GM12878 (cell line): Measurements from ENCODE around the gene SLC26A8.
A peak's percentile ranks its signal among the peaks of the same experiment; 100 is the strongest.

ENCODE experiments used
- CBX3 ChIP-seq: fragments of 200-600 bp; sonication (generic); IDR thresholded peaks from 2 replicates; pipeline ENCODE4 v1.6.1; 2016; ENCODE audit warnings: low read depth, borderline replicate concordance
- EGR1 ChIP-seq, 2 experiments: IDR thresholded peaks; 1 replicate in 1 of 2; 2 replicates in 1 of 2; pipeline ENCODE4 v1.6.1; 2011 to 2012; ENCODE audit warnings: low read depth in 2 of 2, low read length in 2 of 2, borderline replicate concordance in 1 of 2, mild to moderate bottlenecking in 1 of 2, moderate library complexity in 1 of 2
- POLR2A ChIP-seq: IDR thresholded peaks from 2 replicates; pipeline ENCODE4 v1.6.1; 2011; ENCODE audit warnings: low read depth, mild to moderate bottlenecking, low read length
- RAD51 ChIP-seq: fragments of 450-650 bp; IDR thresholded peaks from 2 replicates; pipeline ENCODE4 v1.6.1; 2016; ENCODE audit warnings: moderate library complexity, mild to moderate bottlenecking, inconsistent platforms
- SUZ12 ChIP-seq: fragments of 200-600 bp; sonication (generic); IDR thresholded peaks from one replicate; pipeline ENCODE4 v1.6.1; 2018; ENCODE audit warnings: antibody characterized with exemption, mild to moderate bottlenecking; ENCODE audit not compliant: unreplicated experiment
- TAF1 ChIP-seq: IDR thresholded peaks from 2 replicates; pipeline ENCODE4 v1.6.1; 2011; ENCODE audit warnings: mild to moderate bottlenecking, low read depth, low read length, borderline replicate concordance
- ZNF384 ChIP-seq: IDR thresholded peaks from 2 replicates; pipeline ENCODE4 v1.6.1; 2012; ENCODE audit warnings: low read depth, mild to moderate bottlenecking, low read length, improper control_type of control experiment, borderline replicate concordance
- TF ChIP-seq, protein P1 (sequence below), 3 experiments: IDR thresholded peaks in 2 of 3; conservative IDR thresholded peaks in 1 of 3; 2 replicates each; pipeline ENCODE4 v1.5.1; 2011; ENCODE audit warnings: low read depth in 3 of 3, low read length in 3 of 3, mild to moderate bottlenecking in 3 of 3, control low read depth in 2 of 3, moderate library complexity in 2 of 3, inconsistent platforms in 1 of 3, mixed read lengths in 1 of 3; ENCODE audit not compliant: control insufficient read depth in 2 of 3, insufficient read depth in 1 of 3; ENCODE audit errors: extremely low read depth in 1 of 3
- TF ChIP-seq, protein P2 (sequence below): fragments of 150-350 bp; IDR thresholded peaks from 2 replicates; pipeline ENCODE4 v1.6.1; 2016; ENCODE audit warnings: low read depth, low read length
- TF ChIP-seq, protein P3 (sequence below): IDR thresholded peaks from 2 replicates; pipeline ENCODE4 v1.6.1; 2011; ENCODE audit warnings: low read depth, low read length, improper control_type of control experiment, borderline replicate concordance
- TF ChIP-seq, protein P4 (sequence below): fragments of 450-650 bp; conservative IDR thresholded peaks from 2 replicates; pipeline ENCODE4 v1.6.1; 2017; ENCODE audit warnings: mild to moderate bottlenecking, moderate library complexity

DNA sequence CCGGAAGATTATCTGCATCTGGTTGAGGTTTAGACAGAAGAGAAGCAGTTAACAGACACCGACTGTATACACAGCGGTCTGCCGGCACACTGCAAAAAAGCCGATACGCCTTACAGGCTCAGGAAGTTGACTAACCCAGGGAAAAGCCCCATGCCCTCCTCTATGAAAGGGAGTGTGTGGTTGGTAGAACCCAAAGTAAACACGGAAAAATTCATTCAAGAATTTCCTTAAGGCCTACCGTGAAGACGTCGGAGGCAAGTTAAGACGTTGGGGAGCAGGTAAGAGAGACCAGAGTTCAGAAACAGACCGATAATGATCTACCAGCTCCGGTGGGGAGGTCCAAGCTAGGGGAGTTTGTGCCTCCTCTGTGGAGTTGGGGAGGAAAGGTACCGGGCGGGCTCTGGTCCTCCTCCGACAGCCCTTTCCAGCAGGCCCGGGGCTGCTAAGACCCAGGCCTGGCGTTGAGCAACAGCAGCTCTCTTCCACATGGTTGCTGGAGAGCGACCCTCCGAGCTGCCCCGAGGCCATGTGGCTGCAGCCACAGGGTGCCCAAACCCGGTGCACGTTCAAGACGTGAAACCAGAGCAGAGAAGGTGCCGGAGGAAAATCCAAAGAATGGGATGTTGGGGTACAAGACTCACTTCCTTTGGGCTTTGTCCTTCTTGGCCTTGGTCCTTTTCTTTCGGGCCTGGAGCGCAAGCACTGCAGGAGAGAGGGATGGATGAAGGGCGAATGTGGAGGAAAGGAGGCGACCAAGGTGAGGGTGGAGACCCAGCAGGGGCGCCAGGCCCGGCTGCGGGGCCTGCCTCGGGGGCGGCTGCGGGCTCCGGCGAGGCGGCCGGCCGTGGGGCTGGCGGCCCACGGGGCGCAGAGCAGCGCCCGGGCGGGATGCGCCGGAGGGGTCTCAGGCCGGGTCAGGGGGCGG, 104.4 kb downstream of the SLC26A8 start:
- TF ChIP-seq, protein P1, sequence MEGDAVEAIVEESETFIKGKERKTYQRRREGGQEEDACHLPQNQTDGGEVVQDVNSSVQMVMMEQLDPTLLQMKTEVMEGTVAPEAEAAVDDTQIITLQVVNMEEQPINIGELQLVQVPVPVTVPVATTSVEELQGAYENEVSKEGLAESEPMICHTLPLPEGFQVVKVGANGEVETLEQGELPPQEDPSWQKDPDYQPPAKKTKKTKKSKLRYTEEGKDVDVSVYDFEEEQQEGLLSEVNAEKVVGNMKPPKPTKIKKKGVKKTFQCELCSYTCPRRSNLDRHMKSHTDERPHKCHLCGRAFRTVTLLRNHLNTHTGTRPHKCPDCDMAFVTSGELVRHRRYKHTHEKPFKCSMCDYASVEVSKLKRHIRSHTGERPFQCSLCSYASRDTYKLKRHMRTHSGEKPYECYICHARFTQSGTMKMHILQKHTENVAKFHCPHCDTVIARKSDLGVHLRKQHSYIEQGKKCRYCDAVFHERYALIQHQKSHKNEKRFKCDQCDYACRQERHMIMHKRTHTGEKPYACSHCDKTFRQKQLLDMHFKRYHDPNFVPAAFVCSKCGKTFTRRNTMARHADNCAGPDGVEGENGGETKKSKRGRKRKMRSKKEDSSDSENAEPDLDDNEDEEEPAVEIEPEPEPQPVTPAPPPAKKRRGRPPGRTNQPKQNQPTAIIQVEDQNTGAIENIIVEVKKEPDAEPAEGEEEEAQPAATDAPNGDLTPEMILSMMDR (IDR thresholded peaks at IDR 0.05 in 2 of 3, conservative IDR thresholded peaks at IDR 0.05 in 1 of 3; ENCODE audit: control insufficient read depth in 2 of 3, extremely low read depth in 1 of 3, insufficient read depth in 1 of 3, low read depth in 3 of 3, low read length in 3 of 3): no peak
- TF ChIP-seq, protein P2, sequence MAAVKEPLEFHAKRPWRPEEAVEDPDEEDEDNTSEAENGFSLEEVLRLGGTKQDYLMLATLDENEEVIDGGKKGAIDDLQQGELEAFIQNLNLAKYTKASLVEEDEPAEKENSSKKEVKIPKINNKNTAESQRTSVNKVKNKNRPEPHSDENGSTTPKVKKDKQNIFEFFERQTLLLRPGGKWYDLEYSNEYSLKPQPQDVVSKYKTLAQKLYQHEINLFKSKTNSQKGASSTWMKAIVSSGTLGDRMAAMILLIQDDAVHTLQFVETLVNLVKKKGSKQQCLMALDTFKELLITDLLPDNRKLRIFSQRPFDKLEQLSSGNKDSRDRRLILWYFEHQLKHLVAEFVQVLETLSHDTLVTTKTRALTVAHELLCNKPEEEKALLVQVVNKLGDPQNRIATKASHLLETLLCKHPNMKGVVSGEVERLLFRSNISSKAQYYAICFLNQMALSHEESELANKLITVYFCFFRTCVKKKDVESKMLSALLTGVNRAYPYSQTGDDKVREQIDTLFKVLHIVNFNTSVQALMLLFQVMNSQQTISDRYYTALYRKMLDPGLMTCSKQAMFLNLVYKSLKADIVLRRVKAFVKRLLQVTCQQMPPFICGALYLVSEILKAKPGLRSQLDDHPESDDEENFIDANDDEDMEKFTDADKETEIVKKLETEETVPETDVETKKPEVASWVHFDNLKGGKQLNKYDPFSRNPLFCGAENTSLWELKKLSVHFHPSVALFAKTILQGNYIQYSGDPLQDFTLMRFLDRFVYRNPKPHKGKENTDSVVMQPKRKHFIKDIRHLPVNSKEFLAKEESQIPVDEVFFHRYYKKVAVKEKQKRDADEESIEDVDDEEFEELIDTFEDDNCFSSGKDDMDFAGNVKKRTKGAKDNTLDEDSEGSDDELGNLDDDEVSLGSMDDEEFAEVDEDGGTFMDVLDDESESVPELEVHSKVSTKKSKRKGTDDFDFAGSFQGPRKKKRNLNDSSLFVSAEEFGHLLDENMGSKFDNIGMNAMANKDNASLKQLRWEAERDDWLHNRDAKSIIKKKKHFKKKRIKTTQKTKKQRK: no peak
- TF ChIP-seq EGR1 (IDR thresholded peaks at IDR 0.05; ENCODE audit: borderline replicate concordance in 1 of 2, low read depth in 2 of 2, low read length in 2 of 2) (no peak), TAF1 (no peak), POLR2A (peak; percentile 51; the same call in 1 of the 2 replicates), SUZ12 (no peak), ZNF384 (no peak), CBX3 (no peak), RAD51 (no peak)
- TF ChIP-seq, protein P3, sequence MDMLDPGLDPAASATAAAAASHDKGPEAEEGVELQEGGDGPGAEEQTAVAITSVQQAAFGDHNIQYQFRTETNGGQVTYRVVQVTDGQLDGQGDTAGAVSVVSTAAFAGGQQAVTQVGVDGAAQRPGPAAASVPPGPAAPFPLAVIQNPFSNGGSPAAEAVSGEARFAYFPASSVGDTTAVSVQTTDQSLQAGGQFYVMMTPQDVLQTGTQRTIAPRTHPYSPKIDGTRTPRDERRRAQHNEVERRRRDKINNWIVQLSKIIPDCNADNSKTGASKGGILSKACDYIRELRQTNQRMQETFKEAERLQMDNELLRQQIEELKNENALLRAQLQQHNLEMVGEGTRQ: no peak
- TF ChIP-seq, protein P4, sequence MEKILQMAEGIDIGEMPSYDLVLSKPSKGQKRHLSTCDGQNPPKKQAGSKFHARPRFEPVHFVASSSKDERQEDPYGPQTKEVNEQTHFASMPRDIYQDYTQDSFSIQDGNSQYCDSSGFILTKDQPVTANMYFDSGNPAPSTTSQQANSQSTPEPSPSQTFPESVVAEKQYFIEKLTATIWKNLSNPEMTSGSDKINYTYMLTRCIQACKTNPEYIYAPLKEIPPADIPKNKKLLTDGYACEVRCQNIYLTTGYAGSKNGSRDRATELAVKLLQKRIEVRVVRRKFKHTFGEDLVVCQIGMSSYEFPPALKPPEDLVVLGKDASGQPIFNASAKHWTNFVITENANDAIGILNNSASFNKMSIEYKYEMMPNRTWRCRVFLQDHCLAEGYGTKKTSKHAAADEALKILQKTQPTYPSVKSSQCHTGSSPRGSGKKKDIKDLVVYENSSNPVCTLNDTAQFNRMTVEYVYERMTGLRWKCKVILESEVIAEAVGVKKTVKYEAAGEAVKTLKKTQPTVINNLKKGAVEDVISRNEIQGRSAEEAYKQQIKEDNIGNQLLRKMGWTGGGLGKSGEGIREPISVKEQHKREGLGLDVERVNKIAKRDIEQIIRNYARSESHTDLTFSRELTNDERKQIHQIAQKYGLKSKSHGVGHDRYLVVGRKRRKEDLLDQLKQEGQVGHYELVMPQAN: no peak; the same call in 1 of the 2 replicates
